AG04450 (cell line): ENCODE results near the gene MRPL20. TPM values are rescaled to one million over a fixed set of nuclear protein-coding genes. Genes with fewer than 3 reads are reported as not detected.

Experiments used
- CTCF ChIA-PET: fragments of 300-600, 350-600 bp; formaldehyde crosslinking; extraction: SDS; loops from one replicate; lab custom pipeline; 2022; ENCODE audit warnings: antibody characterized with exemption, inconsistent platforms; lab: Charles Lee
- POLR2A ChIA-PET: fragments of 350-600 bp; formaldehyde crosslinking; extraction: SDS; loops from one replicate; lab custom pipeline; 2021; ENCODE audit warnings: antibody characterized with exemption, inconsistent platforms; lab: Yijun Ruan, JAX
- DNase-seq: peaks from one replicate; pipeline ENCODE4 v3.0.0-alpha.2; 2011; ENCODE audit warnings: low read depth, low spot score
- H3K27ac ChIP-seq: one replicate; pipeline ENCODE4 v1.5.1; 2012; ENCODE audit warnings: low read depth, low read length, control low read depth
- H3K27me3 ChIP-seq: one replicate; pipeline ENCODE4 v1.6.0; 2012; ENCODE audit warnings: low read length; ENCODE audit not compliant: control insufficient read depth, insufficient read depth
- H3K4me3 ChIP-seq: 2 replicates; pipeline ENCODE4 v1.5.1; 2011; ENCODE audit warnings: mild to moderate bottlenecking, low read depth, low read length, control low read depth
- H3K9me3 ChIP-seq: 2 replicates; pipeline ENCODE4 v1.5.1; 2012; ENCODE audit warnings: low read length; ENCODE audit not compliant: control insufficient read depth, insufficient read depth
- polyA plus RNA-seq: library from polyadenylated mRNA; depleted of rRNA; stranded (reverse); fragments of >200 nt; gene quantifications from 2 replicates; pipeline ENCODE4 v1.2.3, GENCODE V29; 2011
- TF ChIP-seq, protein P1 (sequence below): IDR thresholded peaks from 2 replicates; pipeline ENCODE4 v1.5.1; 2011; ENCODE audit warnings: low read depth, low read length, control low read depth, inconsistent platforms

Gene MRPL20
- polyA plus RNA-seq, 1 experiment = 140 TPM

DNA sequence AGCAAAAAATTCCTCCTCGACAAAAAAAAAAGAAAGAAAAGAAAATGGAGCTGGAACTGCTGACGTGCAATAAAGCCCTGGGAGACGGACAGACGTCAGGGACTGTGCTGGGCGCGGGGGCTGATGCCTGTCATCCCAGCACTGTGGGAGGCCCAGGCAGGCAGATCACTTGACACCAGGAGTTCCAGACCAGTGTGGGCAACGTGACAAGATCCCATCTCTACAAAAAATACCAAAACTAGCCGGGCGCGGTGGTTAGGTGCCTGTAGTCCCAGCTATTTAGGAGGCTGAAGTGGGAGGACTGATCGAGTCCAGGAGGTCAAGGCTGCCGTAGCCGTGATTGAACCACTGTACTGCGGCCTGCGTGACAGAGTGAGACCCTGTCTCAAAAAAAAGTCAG is 17.6 kb upstream of the MRPL20 start:
- TF ChIP-seq, protein P1, sequence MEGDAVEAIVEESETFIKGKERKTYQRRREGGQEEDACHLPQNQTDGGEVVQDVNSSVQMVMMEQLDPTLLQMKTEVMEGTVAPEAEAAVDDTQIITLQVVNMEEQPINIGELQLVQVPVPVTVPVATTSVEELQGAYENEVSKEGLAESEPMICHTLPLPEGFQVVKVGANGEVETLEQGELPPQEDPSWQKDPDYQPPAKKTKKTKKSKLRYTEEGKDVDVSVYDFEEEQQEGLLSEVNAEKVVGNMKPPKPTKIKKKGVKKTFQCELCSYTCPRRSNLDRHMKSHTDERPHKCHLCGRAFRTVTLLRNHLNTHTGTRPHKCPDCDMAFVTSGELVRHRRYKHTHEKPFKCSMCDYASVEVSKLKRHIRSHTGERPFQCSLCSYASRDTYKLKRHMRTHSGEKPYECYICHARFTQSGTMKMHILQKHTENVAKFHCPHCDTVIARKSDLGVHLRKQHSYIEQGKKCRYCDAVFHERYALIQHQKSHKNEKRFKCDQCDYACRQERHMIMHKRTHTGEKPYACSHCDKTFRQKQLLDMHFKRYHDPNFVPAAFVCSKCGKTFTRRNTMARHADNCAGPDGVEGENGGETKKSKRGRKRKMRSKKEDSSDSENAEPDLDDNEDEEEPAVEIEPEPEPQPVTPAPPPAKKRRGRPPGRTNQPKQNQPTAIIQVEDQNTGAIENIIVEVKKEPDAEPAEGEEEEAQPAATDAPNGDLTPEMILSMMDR = no peak
- Histone ChIP-seq H3K27me3 (no peaks in the 10 kb centered on the region), H3K27ac (no peak overlapping the region), H3K4me3 (no peak overlapping the region), H3K9me3 (peaks cover 3% of the 10 kb centered on the region; the same call in 1 of the 2 replicates)
- ChIA-PET POLR2A (no interaction called here), CTCF (interaction anchor here (1.5 kb wide), 1 partner anchor 16 kb away, joined by 5 read pairs; no protein-coding TSS in a partner anchor)
- DNase-seq = no peak

DNA sequence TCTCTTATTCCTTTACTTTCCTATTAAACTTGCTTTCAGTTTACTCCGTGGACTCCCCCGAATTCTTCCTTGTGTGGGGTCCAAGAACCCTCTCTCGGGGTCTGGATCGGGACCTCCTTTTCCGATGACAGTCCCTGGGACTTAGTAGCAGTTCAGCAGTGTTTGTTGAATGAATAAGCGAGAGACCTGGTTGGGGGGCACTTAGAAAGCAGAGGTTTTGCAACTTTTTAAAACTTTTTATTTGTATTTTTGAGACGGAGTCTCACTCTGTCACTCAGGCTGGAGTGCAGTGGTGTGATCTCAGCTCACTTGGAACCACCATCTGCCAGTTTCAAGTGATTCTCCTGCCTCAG is 16.1 kb upstream of the MRPL20 start:
- CTCF ChIA-PET = no interaction called here
- POLR2A ChIA-PET = no interaction called here
- no peak for DNase-seq
- Histone ChIP-seq H3K27ac (no peak overlapping the region), H3K4me3 (no peak overlapping the region), H3K9me3 (peaks cover 2% of the 10 kb centered on the region; the same call in 1 of the 2 replicates), H3K27me3 (no peaks in the 10 kb centered on the region)
- TF ChIP-seq, protein P1 = no peak

DNA sequence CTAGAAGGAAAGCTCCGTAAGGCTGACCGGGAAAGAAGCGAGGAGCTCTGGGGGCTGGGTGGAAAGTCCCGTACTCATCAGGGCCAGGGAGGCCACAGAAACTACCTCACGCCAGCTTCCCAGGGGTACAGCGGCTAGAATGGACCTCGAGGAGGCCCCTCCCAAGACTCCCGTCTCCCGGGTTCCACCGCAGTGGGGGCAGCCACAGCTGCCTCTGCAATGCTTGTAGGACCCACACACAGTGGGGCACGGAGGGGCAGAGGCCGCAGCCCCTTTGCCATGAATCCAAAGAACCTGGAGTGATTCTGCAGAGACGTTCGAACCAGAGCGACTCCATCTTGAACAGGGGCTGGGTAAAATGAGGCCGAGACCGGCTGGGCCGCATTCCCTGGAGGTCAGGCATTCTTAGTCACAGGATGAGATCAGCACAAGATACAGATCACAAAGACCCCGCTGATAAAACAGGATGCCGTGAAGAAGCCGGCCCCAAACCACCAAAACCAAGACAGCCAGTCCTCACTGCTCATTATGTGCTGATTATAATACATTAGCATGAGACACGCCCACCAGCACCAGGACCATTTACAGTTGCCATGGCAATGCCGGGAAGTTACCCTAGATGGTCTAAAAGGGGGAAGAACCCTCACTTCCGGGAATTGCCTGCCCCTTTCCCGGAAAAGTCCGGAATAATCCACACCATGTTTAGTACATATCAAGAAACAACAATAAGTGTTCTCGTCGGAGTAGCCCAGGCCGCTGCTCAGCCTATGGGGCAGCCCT is 15.6 kb upstream of the MRPL20 start:
- Histone ChIP-seq H3K27me3 (no peaks in the 10 kb centered on the region), H3K4me3 (no peak overlapping the region), H3K9me3 (no peaks in the 10 kb centered on the region; the same call in 1 of the 2 replicates), H3K27ac (no peak overlapping the region)
- ChIA-PET POLR2A (interaction anchor here (0.6 kb wide), 1 partner anchor 63 kb away, joined by 7 read pairs; no protein-coding TSS in a partner anchor), CTCF (no interaction called here)
- TF ChIP-seq, protein P1 = no peak
- DNase-seq = no peak

DNA sequence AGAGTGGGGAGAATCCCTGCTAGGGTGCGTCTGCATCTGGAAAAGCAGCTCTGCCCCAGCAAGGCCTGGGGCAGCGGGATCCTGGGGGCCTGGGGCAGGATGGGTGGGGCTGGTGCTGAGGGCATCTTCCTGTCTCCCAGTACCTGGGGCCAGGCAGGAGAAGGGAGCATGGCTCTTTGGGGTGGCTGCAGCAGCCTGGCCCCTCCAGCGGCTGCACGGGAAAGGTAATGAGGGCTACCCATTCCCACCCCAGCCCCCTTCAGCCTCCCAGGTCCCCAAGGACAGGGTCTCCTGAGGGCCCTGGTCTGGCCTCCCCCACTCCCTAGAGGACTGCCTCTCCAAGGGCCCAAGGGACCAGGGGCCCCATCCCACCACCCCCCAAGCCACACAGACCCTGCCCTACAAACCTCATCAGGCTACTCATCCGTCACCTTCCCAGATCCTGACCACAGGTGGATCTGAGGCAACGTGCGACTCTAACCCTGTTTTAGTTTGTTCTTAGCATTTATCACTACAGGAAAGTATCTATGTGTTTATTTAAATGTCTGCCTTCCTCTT is 14.9 kb upstream of the MRPL20 start:
- TF ChIP-seq, protein P1 = no peak
- ChIA-PET CTCF (no interaction called here), POLR2A (interaction anchor here (0.6 to 1.6 kb wide), 2 partner anchors 8 to 62 kb away, joined by 5 to 7 read pairs; no protein-coding TSS in a partner anchor)
- Histone ChIP-seq H3K4me3 (no peak overlapping the region), H3K27ac (no peak overlapping the region), H3K27me3 (no peaks in the 10 kb centered on the region), H3K9me3 (no peaks in the 10 kb centered on the region; the same call in 1 of the 2 replicates)
- no peak for DNase-seq
